Measurements from ENCODE around the gene MAP3K14. TPM values are rescaled to one million over a fixed set of nuclear protein-coding genes. Genes with fewer than 3 reads are reported as not detected.

Gene MAP3K14
- total and polyA plus RNA-seq, 12 donors: 6.7 to 24.1 (median 12.6) TPM

- peak in 1 of 2 donors; percentile 64 for DNase-seq
- Histone ChIP-seq H3K36me3 (peaks cover 0 to 14% (median 9%) of the 10 kb centered on the region in 9 donors), H3K4me1 (peaks cover 68 to 100% (median 100%) of the 10 kb centered on the region in 9 donors), H3K27me3 (no peaks in the 10 kb centered on the region), H3K9me3 (no peaks in the 10 kb centered on the region), H3K27ac (peak overlapping the region; percentile 70 to 89 (median 84)), H3K4me3 (no peak overlapping the region)
- no peak for TF ChIP-seq CTCF (IDR thresholded peaks at IDR 0.05)
- intact Hi-C loops (cut with DNase I): no loop called here
- WGBS, 2 donors: 34 to 38% methylated on average over 3 of the region's 3 CpGs
- ATAC-seq: peak in 7 of 8 donors; percentile 19 to 78 (median 58)
Observed at GRCh38 chr17:45294506-45294905, 22.3 kb downstream of the MAP3K14 start.

- 36 to 44% methylated on average over 10 of the region's 10 CpGs for WGBS, 2 donors
- intact Hi-C loops (cut with DNase I): loop anchor here in 1 of 10 donors (1.0 kb wide), 1 partner anchor 23 kb away; no protein-coding TSS in a partner anchor
Observed at GRCh38 chr17:45293413-45294211, 23.2 kb downstream of the MAP3K14 start.

GRCh38 chr17:45292696-45293412, 24.0 kb downstream of the MAP3K14 start:
- DNase-seq: no peak
- Histone ChIP-seq H3K4me1 (peaks cover 62 to 100% (median 100%) of the 10 kb centered on the region in 9 donors), H3K36me3 (peaks cover 0 to 29% (median 20%) of the 10 kb centered on the region in 9 donors), H3K4me3 (no peak overlapping the region), H3K9me3 (no peaks in the 10 kb centered on the region), H3K27me3 (no peaks in the 10 kb centered on the region), H3K27ac (peak overlapping the region; percentile 70 to 89 (median 84))
- intact Hi-C loops (cut with DNase I): loop anchor here in 1 of 10 donors (1.0 kb wide), 1 partner anchor 23 kb away; no protein-coding TSS in a partner anchor
- peak in 2 of 8 donors; percentile 2 to 12 for ATAC-seq
- TF ChIP-seq CTCF (IDR thresholded peaks at IDR 0.05): no peak
- WGBS, 2 donors: 43 to 48% methylated on average over 12 of the region's 12 CpGs

More at GRCh38 chr17:45293413-45294211, 23.2 kb downstream of the MAP3K14 start:
- DNase-seq (peak; percentile 74 to 75), ATAC-seq (peak; percentile 63 to 83 (median 74))
- peaks cover 0 to 22% (median 15%) of the 10 kb centered on the region in 9 donors for H3K36me3 ChIP-seq
- H3K9me3 ChIP-seq: no peaks in the 10 kb centered on the region
- H3K27ac ChIP-seq: peak overlapping the region; percentile 70 to 89 (median 84)
- peaks cover 60 to 100% (median 100%) of the 10 kb centered on the region in 9 donors for H3K4me1 ChIP-seq
- H3K27me3 ChIP-seq: no peaks in the 10 kb centered on the region
- no peak overlapping the region for H3K4me3 ChIP-seq
- peak in 4 of 9 donors; percentile 10 to 31 (median 18) for TF ChIP-seq CTCF (IDR thresholded peaks at IDR 0.05)

GRCh38 chr17:45291171-45291805, 25.5 kb downstream of the MAP3K14 start:
- peak overlapping the region in 9 of 10 donors; percentile 75 to 89 (median 84) for H3K27ac ChIP-seq
- no peaks in the 10 kb centered on the region for H3K9me3 ChIP-seq
- WGBS, 2 donors: 45 to 54% methylated on average over 5 of the region's 5 CpGs
- H3K4me3 ChIP-seq: no peak overlapping the region
- DNase-seq (no peak), ATAC-seq (no peak)
- no peak for TF ChIP-seq CTCF (IDR thresholded peaks at IDR 0.05)
- H3K36me3 ChIP-seq: peaks cover 0 to 44% (median 36%) of the 10 kb centered on the region in 9 donors
- H3K27me3 ChIP-seq: no peaks in the 10 kb centered on the region
- peaks cover 56 to 94% (median 89%) of the 10 kb centered on the region in 9 donors for H3K4me1 ChIP-seq
- intact Hi-C loops (cut with DNase I): no loop called here
